ENCODE results near the gene USP17L20.
"Not testable (repeated sequence)": the region's sequence is repeated elsewhere in the genome, so short reads cannot be mapped to it uniquely, and the experiment has no call there.

Gene USP17L20, protein sequence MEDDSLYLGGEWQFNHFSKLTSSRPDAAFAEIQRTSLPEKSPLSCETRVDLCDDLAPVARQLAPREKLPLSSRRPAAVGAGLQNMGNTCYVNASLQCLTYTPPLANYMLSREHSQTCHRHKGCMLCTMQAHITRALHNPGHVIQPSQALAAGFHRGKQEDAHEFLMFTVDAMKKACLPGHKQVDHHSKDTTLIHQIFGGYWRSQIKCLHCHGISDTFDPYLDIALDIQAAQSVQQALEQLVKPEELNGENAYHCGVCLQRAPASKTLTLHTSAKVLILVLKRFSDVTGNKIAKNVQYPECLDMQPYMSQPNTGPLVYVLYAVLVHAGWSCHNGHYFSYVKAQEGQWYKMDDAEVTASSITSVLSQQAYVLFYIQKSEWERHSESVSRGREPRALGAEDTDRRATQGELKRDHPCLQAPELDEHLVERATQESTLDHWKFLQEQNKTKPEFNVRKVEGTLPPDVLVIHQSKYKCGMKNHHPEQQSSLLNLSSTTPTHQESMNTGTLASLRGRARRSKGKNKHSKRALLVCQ

DNA sequence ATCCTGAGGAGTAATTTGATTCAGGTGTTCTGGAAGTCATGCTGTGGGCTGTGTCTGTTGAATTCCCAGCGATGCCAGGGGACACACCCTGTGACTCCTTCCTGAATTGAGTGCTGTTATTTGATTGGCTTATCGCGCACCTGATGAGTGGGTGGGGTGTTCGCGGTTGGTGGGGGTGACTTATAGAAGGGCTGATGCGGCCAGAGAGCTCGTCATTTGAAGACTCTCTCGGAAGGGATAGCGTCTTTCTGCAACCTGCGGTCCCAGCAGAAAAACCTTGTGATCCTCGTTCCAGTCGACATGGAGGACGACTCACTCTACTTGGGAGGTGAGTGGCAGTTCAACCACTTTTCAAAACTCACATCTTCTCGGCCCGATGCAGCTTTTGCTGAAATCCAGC, at the start of gene USP17L20:
TSS of gene USP17L20 (plus strand) at position 301 of the 400 bp plus-strand sequence. CDS start at position 301, 0 bp downstream.
- DNase-seq (ENCODE audit: low read depth), result not testable (repeated sequence)

DNA sequence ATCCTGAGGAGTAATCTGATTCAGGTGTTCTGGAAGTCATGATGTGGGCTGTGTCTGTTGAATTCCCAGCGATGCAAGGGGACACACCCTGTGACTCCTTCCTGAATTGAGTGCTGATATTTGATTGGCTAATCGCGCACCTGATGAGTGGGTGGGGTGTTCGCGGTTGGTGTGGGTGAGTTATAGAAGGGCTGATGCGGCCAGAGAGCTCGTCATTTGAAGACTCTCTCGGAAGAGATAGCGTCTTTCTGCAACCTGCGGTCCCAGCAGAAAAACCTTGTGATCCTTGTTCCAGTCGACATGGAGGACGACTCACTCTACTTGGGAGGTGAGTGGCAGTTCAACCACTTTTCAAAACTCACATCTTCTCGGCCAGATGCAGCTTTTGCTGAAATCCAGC, 47.6 kb upstream of the USP17L20 start, which contains the start of gene USP17L10:
TSS of gene USP17L10 (plus strand) at position 301 of the 400 bp plus-strand sequence. CDS start at position 301, 0 bp downstream.
- not testable (repeated sequence) for DNase-seq (ENCODE audit: low read depth)

DNA sequence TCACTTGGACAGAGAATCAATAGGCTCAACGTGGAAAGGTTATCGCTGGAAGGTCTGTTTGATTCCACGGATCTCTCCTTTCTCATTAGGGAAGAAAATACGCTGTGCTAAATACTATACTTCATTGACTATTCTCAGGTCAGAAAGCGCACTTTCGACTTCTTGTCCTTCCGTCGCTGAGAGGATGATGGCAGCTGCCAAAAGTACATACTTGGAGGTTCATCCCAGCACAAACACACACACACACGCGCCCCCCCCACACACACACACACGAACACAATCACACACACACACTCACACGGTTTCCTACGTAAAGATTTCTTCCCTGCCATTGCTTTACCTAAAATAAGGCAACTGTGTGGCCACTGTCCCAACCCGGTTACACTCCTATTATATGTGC, 43.2 kb upstream of the USP17L20 start:
- not testable (repeated sequence) for DNase-seq (ENCODE audit: low read depth)

DNA sequence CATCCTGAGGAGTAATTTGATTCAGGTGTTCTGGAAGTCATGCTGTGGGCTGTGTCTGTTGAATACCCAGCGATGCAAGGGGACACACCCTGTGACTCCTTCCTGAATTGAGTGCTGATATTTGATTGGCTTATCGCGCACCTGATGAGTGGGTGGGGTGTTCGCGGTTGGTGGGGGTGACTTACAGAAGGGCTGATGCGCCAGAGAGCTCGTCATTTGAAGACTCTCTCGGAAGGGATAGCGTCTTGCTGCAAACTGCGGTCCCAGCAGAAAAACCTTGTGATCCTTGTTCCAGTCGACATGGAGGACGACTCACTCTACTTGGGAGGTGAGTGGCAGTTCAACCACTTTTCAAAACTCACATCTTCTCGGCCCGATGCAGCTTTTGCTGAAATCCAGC, 42.8 kb upstream of the USP17L20 start, which contains the start of gene USP17L11:
TSS of gene USP17L11 (plus strand) at position 301 of the 400 bp plus-strand sequence. CDS start at position 301, 0 bp downstream.
- DNase-seq (ENCODE audit: low read depth), result not testable (repeated sequence)

DNA sequence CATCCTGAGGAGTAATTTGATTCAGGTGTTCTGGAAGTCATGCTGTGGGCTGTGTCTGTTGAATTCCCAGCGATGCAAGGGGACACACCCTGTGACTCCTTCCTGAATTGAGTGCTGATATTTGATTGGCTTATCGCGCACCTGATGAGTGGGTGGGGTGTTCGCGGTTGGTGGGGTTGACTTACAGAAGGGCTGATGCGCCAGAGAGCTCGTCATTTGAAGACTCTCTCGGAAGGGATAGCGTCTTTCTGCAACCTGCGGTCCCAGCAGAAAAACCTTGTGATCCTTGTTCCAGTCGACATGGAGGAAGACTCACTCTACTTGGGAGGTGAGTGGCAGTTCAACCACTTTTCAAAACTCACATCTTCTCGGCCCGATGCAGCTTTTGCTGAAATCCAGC, 38.1 kb upstream of the USP17L20 start, which contains the start of gene USP17L12:
TSS of gene USP17L12 (plus strand) at position 301 of the 400 bp plus-strand sequence. CDS start at position 301, 0 bp downstream.
- DNase-seq (ENCODE audit: low read depth), result not testable (repeated sequence)

DNA sequence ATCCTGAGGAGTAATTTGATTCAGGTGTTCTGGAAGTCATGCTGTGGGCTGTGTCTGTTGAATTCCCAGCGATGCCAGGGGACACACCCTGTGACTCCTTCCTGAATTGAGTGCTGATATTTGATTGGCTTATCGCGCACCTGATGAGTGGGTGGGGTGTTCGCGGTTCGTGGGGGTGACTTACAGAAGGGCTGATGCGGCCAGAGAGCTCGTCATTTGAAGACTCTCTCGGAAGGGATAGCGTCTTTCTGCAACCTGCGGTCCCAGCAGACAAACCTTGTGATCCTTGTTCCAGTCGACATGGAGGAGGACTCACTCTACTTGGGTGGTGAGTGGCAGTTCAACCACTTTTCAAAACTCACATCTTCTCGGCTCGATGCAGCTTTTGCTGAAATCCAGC, 33.3 kb upstream of the USP17L20 start, which contains the start of gene USP17L13:
TSS of gene USP17L13 (plus strand) at position 301 of the 400 bp plus-strand sequence. CDS start at position 301, 0 bp downstream.
- not testable (repeated sequence) for DNase-seq (ENCODE audit: low read depth)

DNA sequence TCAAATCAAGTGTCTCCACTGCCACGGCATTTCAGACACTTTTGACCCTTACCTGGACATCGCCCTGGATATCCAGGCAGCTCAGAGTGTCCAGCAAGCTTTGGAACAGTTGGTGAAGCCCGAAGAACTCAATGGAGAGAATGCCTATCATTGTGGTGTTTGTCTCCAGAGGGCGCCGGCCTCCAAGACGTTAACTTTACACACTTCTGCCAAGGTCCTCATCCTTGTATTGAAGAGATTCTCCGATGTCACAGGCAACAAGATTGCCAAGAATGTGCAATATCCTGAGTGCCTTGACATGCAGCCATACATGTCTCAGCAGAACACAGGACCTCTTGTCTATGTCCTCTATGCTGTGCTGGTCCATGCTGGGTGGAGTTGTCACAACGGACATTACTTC, 27.7 kb upstream of the USP17L20 start:
- not testable (repeated sequence) for DNase-seq (ENCODE audit: low read depth)

DNA sequence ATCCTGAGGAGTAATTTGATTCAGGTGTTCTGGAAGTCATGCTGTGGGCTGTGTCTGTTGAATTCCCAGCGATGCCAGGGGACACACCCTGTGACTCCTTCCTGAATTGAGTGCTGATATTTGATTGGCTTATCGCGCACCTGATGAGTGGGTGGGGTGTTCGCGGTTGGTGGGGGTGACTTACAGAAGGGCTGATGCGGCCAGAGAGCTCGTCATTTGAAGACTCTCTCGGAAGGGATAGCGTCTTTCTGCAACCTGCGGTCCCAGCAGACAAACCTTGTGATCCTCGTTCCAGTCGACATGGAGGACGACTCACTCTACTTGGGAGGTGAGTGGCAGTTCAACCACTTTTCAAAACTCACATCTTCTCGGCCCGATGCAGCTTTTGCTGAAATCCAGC, 23.8 kb upstream of the USP17L20 start, which contains the start of gene USP17L15:
TSS of gene USP17L15 (plus strand) at position 301 of the 400 bp plus-strand sequence. CDS start at position 301, 0 bp downstream.
- not testable (repeated sequence) for DNase-seq (ENCODE audit: low read depth)

DNA sequence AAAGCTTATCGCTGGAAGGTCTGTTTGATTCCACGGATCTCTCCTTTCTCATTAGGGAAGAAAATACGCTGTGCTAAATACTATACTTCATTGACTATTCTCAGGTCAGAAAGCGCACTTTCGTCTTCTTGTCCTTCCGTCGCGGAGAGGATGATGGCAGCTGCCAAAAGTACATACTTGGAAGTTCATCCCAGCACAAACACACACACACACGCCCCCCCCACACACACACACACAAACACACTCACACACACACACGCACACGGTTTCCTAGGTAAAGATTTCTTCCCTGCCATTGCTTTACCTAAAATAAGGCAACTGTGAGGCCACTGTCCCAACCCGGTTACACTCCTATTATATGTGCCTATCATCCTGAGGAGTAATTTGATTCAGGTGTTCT, 19.5 kb upstream of the USP17L20 start:
- DNase-seq (ENCODE audit: low read depth), result not testable (repeated sequence)

DNA sequence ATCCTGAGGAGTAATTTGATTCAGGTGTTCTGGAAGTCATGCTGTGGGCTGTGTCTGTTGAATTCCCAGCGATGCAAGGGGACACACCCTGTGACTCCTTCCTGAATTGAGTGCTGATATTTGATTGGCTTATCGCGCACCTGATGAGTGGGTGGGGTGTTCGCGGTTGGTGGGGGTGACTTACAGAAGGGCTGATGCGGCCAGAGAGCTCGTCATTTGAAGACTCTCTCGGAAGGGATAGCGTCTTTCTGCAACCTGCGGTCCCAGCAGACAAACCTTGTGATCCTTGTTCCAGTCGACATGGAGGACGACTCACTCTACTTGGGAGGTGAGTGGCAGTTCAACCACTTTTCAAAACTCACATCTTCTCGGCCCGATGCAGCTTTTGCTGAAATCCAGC, 14.3 kb upstream of the USP17L20 start, which contains the start of gene USP17L17:
TSS of gene USP17L17 (plus strand) at position 301 of the 400 bp plus-strand sequence. CDS start at position 301, 0 bp downstream.
- not testable (repeated sequence) for DNase-seq (ENCODE audit: low read depth)

DNA sequence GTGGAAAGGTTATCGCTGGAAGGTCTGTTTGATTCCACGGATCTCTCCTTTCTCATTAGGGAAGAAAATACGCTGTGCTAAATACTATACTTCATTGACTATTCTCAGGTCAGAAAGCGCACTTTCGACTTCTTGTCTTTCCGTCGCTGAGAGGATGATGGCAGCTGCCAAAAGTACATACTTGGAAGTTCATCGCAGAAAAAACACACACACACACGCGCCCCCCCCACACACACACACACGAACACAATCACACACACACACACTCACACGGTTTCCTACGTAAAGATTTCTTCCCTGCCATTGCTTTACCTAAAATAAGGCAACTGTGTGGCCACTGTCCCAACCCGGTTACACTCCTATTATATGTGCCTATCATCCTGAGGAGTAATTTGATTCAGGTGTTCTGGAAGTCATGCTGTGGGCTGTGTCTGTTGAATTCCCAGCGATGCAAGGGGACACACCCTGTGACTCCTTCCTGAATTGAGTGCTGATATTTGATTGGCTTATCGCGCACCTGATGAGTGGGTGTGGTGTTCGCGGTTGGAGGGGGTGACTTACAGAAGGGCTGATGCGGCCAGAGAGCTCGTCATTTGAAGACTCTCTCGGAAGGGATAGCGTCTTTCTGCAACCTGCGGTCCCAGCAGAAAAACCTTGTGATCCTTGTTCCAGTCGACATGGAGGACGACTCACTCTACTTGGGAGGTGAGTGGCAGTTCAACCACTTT, 9.8 kb upstream of the USP17L20 start, which contains the start of gene USP17L18:
TSS of gene USP17L18 (plus strand) at position 678 of the 728 bp plus-strand sequence. CDS start at position 678, 0 bp downstream.
- peak; percentile 0 for DNase-seq (ENCODE audit: low read depth)

DNA sequence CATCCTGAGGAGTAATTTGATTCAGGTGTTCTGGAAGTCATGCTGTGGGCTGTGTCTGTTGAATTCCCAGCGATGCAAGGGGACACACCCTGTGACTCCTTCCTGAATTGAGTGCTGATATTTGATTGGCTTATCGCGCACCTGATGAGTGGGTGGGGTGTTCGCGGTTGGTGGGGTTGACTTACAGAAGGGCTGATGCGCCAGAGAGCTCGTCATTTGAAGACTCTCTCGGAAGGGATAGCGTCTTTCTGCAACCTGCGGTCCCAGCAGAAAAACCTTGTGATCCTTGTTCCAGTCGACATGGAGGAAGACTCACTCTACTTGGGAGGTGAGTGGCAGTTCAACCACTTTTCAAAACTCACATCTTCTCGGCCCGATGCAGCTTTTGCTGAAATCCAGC, 4.8 kb upstream of the USP17L20 start, which contains the start of gene USP17L19:
TSS of gene USP17L19 (plus strand) at position 301 of the 400 bp plus-strand sequence. CDS start at position 301, 0 bp downstream.
- not testable (repeated sequence) for DNase-seq (ENCODE audit: low read depth)

DNA sequence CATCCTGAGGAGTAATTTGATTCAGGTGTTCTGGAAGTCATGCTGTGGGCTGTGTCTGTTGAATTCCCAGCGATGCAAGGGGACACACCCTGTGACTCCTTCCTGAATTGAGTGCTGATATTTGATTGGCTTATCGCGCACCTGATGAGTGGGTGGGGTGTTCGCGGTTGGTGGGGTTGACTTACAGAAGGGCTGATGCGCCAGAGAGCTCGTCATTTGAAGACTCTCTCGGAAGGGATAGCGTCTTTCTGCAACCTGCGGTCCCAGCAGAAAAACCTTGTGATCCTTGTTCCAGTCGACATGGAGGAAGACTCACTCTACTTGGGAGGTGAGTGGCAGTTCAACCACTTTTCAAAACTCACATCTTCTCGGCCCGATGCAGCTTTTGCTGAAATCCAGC, 4.6 kb downstream of the USP17L20 start, which contains the start of gene USP17L21:
TSS of gene USP17L21 (plus strand) at position 301 of the 400 bp plus-strand sequence. CDS start at position 301, 0 bp downstream.
- not testable (repeated sequence) for DNase-seq (ENCODE audit: low read depth)

DNA sequence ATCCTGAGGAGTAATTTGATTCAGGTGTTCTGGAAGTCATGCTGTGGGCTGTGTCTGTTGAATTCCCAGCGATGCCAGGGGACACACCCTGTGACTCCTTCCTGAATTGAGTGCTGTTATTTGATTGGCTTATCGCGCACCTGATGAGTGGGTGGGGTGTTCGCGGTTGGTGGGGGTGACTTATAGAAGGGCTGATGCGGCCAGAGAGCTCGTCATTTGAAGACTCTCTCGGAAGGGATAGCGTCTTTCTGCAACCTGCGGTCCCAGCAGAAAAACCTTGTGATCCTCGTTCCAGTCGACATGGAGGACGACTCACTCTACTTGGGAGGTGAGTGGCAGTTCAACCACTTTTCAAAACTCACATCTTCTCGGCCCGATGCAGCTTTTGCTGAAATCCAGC, 9.4 kb downstream of the USP17L20 start, which contains the start of gene USP17L22:
TSS of gene USP17L22 (plus strand) at position 301 of the 400 bp plus-strand sequence. CDS start at position 301, 0 bp downstream.
- DNase-seq (ENCODE audit: low read depth), result not testable (repeated sequence)

DNA sequence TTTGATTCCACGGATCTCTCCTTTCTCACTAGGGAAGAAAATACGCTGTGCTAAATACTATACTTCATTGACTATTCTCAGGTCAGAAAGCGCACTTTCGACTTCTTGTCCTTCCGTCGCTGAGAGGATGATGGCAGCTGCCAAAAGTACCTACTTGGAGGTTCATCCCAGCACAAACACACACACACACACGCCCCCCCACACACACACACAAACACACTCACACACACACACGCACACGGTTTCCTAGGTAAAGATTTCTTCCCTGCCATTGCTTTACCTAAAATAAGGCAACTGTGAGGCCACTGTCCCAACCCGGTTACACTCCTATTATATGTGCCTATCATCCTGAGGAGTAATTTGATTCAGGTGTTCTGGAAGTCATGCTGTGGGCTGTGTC, 13.8 kb downstream of the USP17L20 start:
- DNase-seq (ENCODE audit: low read depth), result not testable (repeated sequence)

Measured in EH (cell line).